C4-2B (cell line): ENCODE data around the gene MLXIPL.

Source experiments
- ZFX ChIP-seq: fragments of 450-650 bp; IDR thresholded peaks from 2 replicates; pipeline ENCODE4 v1.6.1; 2017
- TF ChIP-seq, protein P1 (sequence below): fragments of 450-650 bp; conservative IDR thresholded peaks from 2 replicates; pipeline ENCODE4 v1.5.1; 2017; ENCODE audit warnings: mild to moderate bottlenecking

DNA sequence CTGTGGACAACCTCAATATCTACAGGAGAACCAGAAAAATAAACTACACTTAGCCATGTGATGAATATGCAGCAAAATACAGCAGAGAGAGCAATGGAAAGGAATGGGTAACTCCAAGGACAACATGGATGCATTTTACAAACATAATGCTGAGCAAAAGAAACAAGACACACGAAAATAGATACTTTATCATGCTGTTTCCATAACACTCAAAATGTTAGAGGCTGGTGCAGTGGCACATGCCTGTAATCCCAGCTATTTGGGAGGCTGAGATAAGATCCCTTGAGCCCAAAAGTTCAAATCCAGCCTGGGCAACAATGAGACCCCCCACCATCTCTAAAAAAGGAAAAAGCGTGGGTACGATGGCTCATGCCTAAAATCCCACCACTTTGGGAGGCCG, 75.1 kb downstream of the MLXIPL start:
- TF ChIP-seq, protein P1, sequence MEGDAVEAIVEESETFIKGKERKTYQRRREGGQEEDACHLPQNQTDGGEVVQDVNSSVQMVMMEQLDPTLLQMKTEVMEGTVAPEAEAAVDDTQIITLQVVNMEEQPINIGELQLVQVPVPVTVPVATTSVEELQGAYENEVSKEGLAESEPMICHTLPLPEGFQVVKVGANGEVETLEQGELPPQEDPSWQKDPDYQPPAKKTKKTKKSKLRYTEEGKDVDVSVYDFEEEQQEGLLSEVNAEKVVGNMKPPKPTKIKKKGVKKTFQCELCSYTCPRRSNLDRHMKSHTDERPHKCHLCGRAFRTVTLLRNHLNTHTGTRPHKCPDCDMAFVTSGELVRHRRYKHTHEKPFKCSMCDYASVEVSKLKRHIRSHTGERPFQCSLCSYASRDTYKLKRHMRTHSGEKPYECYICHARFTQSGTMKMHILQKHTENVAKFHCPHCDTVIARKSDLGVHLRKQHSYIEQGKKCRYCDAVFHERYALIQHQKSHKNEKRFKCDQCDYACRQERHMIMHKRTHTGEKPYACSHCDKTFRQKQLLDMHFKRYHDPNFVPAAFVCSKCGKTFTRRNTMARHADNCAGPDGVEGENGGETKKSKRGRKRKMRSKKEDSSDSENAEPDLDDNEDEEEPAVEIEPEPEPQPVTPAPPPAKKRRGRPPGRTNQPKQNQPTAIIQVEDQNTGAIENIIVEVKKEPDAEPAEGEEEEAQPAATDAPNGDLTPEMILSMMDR, result no peak
- no peak for TF ChIP-seq ZFX
